ENCODE results near the gene DBNDD1. TPM values are rescaled to one million over a fixed set of nuclear protein-coding genes. Genes with fewer than 3 reads are reported as not detected.

Gene DBNDD1
- total RNA-seq, 4 donors from 2014 or later = 1.4 to 5.0 (median 3.5) TPM; not detected in 1

DNA sequence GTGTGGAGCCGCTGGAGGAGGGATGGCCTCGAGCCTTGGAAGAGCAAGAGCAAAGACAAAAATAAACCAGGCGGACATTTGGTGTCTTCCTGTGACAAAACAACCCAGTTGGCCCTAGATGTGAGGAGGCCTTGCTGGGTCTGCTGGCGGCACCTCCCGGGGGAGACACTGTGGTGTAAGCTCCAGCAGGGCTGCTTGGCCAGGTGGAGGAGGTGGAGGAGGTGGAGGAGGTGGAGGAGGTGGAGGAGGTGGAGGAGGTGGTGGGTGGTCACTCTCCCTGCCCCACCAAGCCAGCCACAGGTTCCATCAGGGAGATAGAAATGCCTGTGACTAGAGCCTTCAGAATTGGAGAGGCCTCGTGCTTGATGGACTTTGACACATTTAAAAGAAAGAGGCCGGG lies 32.1 kb downstream of the DBNDD1 start:
- DNase-seq (ENCODE audit: low spot score) (no peak), ATAC-seq (ENCODE audit: low FRiP score) (no peak)
- no peak for TF ChIP-seq CTCF (IDR thresholded peaks at IDR 0.05)

DNA sequence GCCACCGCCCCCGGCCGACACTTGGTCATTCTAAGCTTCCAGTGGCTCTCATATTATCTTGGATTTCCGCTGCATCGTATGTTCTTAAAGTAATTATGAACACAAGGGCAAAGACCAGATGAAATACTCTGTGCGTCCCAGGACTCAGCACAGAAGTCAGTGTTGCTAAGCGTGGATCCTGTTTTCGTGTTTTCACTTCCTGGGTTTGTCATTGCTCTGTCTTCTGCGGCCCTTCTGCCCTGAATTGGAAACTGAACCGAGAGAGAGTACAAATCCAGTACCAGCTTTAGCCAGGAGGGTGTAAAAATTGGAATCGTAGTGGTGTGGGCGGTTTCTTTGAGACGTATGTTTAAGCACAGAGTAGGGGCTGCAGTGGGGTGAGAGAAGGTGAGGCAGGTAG lies 32.7 kb downstream of the DBNDD1 start:
- no peak for TF ChIP-seq CTCF (IDR thresholded peaks at IDR 0.05)
- ATAC-seq (ENCODE audit: low FRiP score) (no peak), DNase-seq (ENCODE audit: low spot score) (no peak)

GRCh38 chr16:89985219-89985618 lies 34.0 kb downstream of the DBNDD1 start:
- DNase-seq (ENCODE audit: low spot score) (no peak), ATAC-seq (ENCODE audit: low FRiP score) (no peak)
- TF ChIP-seq CTCF (IDR thresholded peaks at IDR 0.05) = no peak

DNA sequence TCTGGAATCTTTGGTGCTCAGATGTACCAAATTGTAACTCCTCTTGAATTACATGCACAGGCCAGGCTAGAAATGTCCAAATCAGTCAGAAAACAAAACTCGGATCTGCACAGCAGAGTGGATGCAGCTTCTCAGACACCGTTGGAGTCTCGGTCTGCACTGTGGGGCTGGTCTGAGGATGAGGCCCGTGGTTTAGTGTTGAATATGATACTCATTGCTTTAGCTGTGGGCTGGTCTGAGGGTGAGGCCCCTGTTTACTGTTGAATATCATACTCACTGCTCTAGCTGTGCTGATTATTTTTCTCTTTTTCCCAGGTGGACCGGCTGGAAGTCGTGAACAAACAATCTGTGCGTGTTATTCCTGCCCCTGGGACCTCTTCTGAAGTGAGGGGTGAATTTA lies 35.0 kb downstream of the DBNDD1 start:
- no peak for TF ChIP-seq CTCF (IDR thresholded peaks at IDR 0.05)
- DNase-seq (ENCODE audit: low spot score) (no peak), ATAC-seq (ENCODE audit: low FRiP score) (no peak)

DNA sequence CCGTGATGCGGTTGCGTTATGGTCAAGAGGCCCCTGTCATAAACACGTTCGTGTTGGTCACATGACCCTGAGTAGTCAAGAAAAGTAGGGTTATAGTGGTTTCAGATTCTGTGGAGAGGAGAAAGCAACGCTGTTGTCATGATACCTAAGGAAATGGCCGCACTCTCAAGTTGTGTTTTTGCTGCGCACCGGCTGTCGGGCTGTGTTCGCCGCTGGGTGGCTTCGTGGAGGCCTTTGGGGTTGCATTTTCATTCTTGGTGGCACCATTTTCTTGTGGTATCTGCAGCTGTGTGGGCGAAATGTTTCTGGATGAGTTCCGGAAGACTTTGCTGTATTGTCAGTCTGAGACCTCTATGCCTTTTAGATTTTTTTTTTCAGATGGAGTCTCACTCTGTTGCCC lies 35.7 kb downstream of the DBNDD1 start:
- ATAC-seq (ENCODE audit: low FRiP score) = no peak
- no peak for DNase-seq (ENCODE audit: low spot score)
- no peak for TF ChIP-seq CTCF (IDR thresholded peaks at IDR 0.05)

DNA sequence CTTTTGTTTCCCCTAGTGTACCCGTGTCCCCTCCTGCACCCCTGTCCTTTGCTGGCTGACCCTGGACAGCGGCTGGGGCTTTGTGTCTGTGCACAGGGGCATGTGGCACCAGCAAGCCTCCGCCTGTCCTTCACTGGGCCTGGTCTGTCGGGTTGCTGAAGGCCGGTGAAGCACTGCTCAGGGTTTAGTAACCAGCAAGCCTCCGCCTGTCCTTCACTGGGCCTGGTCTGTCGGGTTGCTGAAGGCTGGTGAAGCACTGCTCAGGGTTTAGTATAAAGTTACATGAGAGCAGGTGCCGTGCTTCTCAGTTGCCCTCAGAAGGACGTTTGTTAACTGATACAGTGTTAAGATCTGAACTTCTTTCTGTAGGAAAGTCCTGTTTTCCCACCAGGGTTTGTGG lies 36.9 kb downstream of the DBNDD1 start:
- TF ChIP-seq CTCF (IDR thresholded peaks at IDR 0.05) = no peak
- DNase-seq (ENCODE audit: low spot score) (no peak), ATAC-seq (ENCODE audit: low FRiP score) (no peak)

GRCh38 chr16:89981414-89981813 lies 37.8 kb downstream of the DBNDD1 start:
- DNase-seq (ENCODE audit: low spot score) (no peak), ATAC-seq (ENCODE audit: low FRiP score) (no peak)
- no peak for TF ChIP-seq CTCF (IDR thresholded peaks at IDR 0.05)

All from omental fat pad (tissue), 4 donors.